ENCODE measurements around the gene LRRC4C. TPM values are rescaled to one million over a fixed set of nuclear protein-coding genes. Genes with fewer than 3 reads are reported as not detected.

LRRC4C gene
- not detected in 2 replicates for total RNA-seq

DNA sequence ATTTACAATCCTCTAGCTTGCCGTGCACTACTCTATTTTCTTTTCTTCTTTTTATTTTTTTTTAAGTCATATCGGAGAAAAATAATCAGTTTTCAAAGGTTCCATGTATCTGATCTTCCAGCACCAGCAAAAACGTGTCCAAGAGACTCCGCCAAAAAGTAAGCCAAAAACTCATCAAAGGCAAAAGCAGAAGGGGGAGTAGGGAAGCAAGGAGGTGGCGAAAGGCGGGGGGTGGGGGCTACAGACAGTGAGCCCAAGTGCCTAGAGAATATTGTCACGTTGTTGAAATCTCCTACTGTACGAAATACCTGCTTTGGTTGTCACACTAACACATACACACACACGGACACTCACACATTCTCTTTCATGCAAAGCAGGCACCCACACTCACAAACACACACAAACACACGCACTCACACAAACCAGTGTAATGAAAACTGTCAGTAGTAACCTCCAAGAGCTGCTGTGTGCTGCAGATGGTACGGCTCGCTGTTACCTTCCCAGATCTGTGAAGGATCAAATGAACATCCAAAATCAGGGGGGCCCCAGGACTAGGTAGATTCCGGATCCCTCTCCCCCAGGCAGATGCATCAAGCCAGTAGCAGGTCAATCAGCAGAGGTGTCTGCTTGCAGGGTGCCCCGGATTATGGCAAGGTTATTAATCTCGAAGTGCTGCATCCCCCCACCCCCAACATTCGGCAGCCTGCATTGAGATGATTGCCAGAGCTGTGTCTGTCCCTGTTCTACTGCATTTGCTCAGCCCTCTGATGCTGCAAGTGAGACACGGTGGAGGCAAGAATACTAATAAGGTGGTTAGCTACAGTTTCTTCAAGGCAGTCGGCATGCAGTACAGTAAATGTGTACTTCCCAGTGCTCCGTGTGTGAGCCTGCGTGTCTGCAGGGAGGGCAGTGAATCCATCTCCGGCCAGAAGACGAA is at the start of gene LRRC4C:
Gene LRRC4C (minus strand): TSS at position 188 of the 937 bp plus-strand sequence.
- H3K4me1 Mint-ChIP-seq (ENCODE audit: low read depth): no peaks in the 10 kb centered on the region
- no peaks in the 10 kb centered on the region for H3K36me3 Mint-ChIP-seq (ENCODE audit: low read depth)
- H3K9me3 Mint-ChIP-seq: no peaks in the 10 kb centered on the region
- intact Hi-C loops (cut with micrococcal nuclease): loop anchor here (2.0 kb wide), 1 partner anchor 1823 kb away; no protein-coding TSS in a partner anchor
- no peak for DNase-seq (ENCODE audit: low spot score)
- H3K4me3 Mint-ChIP-seq: no peak within 1 kb of the TSS
- no peak within 1 kb of the TSS for H3K27ac Mint-ChIP-seq
- H3K27me3 Mint-ChIP-seq (ENCODE audit: insufficient read depth): peaks cover 4% of the 10 kb centered on the region

DNA sequence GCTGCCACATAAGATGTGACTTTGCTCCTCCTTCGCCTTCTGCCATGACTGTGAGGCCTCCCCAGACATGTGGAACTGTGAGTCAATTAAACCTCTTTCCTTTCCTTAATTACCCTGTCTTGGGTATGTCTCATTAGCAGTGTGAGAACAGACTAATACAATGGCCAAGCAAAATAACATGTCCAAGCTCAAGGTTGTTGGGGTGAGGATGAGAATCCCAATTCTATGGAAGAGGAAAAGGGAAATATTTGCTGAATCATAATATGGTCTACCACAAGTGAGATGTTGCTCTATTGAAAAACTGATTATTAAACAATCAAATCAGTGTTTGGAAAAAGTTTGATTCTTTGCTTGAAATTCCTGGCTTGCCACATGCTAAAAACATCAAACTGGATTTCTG is 48.7 kb upstream of the LRRC4C start:
- no peak for DNase-seq (ENCODE audit: low spot score)
- H3K4me3 Mint-ChIP-seq: no peak overlapping the region
- no peaks in the 10 kb centered on the region for H3K27me3 Mint-ChIP-seq (ENCODE audit: insufficient read depth)
- H3K36me3 Mint-ChIP-seq (ENCODE audit: low read depth): no peaks in the 10 kb centered on the region
- H3K4me1 Mint-ChIP-seq (ENCODE audit: low read depth): no peaks in the 10 kb centered on the region
- H3K27ac Mint-ChIP-seq: no peak overlapping the region
- H3K9me3 Mint-ChIP-seq: peaks cover 7% of the 10 kb centered on the region
- intact Hi-C loops (cut with micrococcal nuclease): no loop called here

GRCh38 chr11:41499429-41499828 is 40.0 kb upstream of the LRRC4C start:
- no peaks in the 10 kb centered on the region for H3K27me3 Mint-ChIP-seq (ENCODE audit: insufficient read depth)
- intact Hi-C loops (cut with micrococcal nuclease): no loop called here
- DNase-seq (ENCODE audit: low spot score): no peak
- peaks cover 4% of the 10 kb centered on the region for H3K9me3 Mint-ChIP-seq
- no peak overlapping the region for H3K4me3 Mint-ChIP-seq
- H3K27ac Mint-ChIP-seq: no peak overlapping the region
- no peaks in the 10 kb centered on the region for H3K36me3 Mint-ChIP-seq (ENCODE audit: low read depth)
- no peaks in the 10 kb centered on the region for H3K4me1 Mint-ChIP-seq (ENCODE audit: low read depth)

GRCh38 chr11:41498726-41499125 is 39.3 kb upstream of the LRRC4C start:
- Mint-ChIP-seq H3K4me1 (ENCODE audit: low read depth) (no peaks in the 10 kb centered on the region), H3K27ac (no peak overlapping the region), H3K27me3 (ENCODE audit: insufficient read depth) (no peaks in the 10 kb centered on the region), H3K36me3 (ENCODE audit: low read depth) (no peaks in the 10 kb centered on the region), H3K4me3 (no peak overlapping the region), H3K9me3 (peaks cover 4% of the 10 kb centered on the region)
- DNase-seq (ENCODE audit: low spot score): no peak
- intact Hi-C loops (cut with micrococcal nuclease): no loop called here

DNA sequence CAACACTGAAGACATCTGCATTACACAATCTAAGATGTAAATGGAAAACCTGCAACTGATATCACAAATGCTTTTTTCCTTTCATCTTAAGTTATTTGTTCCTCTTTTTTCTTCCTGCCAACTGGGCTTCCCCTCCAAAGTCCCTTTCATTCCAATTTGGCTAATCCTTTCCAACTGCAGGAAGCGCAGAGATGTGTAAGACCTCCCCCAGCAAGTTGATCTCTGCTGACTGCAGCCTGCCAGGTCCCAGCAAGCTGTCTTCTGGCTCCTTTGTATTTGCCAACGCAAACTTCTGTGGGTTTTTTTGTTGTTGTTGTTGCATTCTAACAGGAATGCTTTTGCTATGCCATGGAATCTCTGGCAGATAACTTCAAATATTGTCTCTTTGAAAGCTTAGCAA is 38.5 kb upstream of the LRRC4C start:
- no peaks in the 10 kb centered on the region for H3K36me3 Mint-ChIP-seq (ENCODE audit: low read depth)
- H3K27ac Mint-ChIP-seq: no peak overlapping the region
- intact Hi-C loops (cut with micrococcal nuclease): no loop called here

DNA sequence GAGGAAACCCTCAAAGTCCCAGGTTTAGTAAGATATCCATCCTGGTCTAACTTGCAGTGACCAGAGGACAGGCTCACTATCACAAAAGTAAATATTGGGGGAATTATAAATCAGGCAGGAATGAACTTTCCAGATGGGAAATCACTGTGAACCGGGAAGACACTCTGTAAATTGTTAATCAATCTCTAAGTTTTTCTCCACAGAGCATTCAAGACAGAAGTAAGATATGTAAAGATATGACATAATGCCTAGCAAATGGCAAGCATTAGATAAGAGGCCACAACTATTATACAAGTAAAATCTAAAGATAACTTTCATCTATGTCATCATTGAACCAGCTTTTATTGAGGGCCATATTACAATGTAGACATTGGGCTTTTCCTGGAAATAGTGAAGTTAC is 35.3 kb upstream of the LRRC4C start:
- DNase-seq (ENCODE audit: low spot score): no peak
- intact Hi-C loops (cut with micrococcal nuclease): no loop called here
- H3K36me3 Mint-ChIP-seq (ENCODE audit: low read depth): no peaks in the 10 kb centered on the region
- H3K27me3 Mint-ChIP-seq (ENCODE audit: insufficient read depth): no peaks in the 10 kb centered on the region
- no peak overlapping the region for H3K27ac Mint-ChIP-seq
- H3K4me3 Mint-ChIP-seq: no peak overlapping the region
- no peaks in the 10 kb centered on the region for H3K4me1 Mint-ChIP-seq (ENCODE audit: low read depth)
- peaks cover 4% of the 10 kb centered on the region for H3K9me3 Mint-ChIP-seq

More for the DNA sequence above, 38.5 kb upstream of the LRRC4C start:
- H3K4me3 Mint-ChIP-seq: no peak overlapping the region
- DNase-seq (ENCODE audit: low spot score): no peak
- H3K9me3 Mint-ChIP-seq: peaks cover 4% of the 10 kb centered on the region
- no peaks in the 10 kb centered on the region for H3K4me1 Mint-ChIP-seq (ENCODE audit: low read depth)
- H3K27me3 Mint-ChIP-seq (ENCODE audit: insufficient read depth): no peaks in the 10 kb centered on the region

- no peaks in the 10 kb centered on the region for H3K36me3 Mint-ChIP-seq (ENCODE audit: low read depth)
- H3K9me3 Mint-ChIP-seq: peaks cover 13% of the 10 kb centered on the region
- no peaks in the 10 kb centered on the region for H3K27me3 Mint-ChIP-seq (ENCODE audit: insufficient read depth)
- H3K27ac Mint-ChIP-seq: no peak overlapping the region
- H3K4me3 Mint-ChIP-seq: no peak overlapping the region
- intact Hi-C loops (cut with micrococcal nuclease): no loop called here
- DNase-seq (ENCODE audit: low spot score): no peak
- no peaks in the 10 kb centered on the region for H3K4me1 Mint-ChIP-seq (ENCODE audit: low read depth)
Observed at GRCh38 chr11:41486424-41486823, 27.0 kb upstream of the LRRC4C start.

DNA sequence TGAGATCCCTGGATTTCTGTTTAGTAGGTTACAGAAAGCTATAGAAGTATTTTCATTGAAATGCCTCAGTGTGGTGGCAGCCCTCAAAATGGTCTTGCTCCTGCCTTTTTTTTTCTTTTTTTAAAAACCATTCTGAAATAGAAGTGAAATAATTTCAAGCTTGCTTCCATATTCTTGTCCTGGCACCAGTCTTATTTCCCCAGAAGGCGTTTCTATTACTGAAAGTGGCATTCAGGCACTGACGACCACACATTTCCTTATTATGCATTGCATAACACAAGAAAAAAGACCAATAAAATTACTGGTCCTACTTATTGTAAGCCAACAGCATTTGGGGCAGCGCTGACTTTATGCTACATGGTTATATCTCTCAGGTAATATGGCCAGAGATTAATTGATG is 24.5 kb upstream of the LRRC4C start:
- H3K4me3 Mint-ChIP-seq: no peak overlapping the region
- peaks cover 7% of the 10 kb centered on the region for H3K9me3 Mint-ChIP-seq
- no peaks in the 10 kb centered on the region for H3K36me3 Mint-ChIP-seq (ENCODE audit: low read depth)
- DNase-seq (ENCODE audit: low spot score): no peak
- no peaks in the 10 kb centered on the region for H3K4me1 Mint-ChIP-seq (ENCODE audit: low read depth)
- H3K27me3 Mint-ChIP-seq (ENCODE audit: insufficient read depth): no peaks in the 10 kb centered on the region
- H3K27ac Mint-ChIP-seq: no peak overlapping the region
- intact Hi-C loops (cut with micrococcal nuclease): no loop called here

DNA sequence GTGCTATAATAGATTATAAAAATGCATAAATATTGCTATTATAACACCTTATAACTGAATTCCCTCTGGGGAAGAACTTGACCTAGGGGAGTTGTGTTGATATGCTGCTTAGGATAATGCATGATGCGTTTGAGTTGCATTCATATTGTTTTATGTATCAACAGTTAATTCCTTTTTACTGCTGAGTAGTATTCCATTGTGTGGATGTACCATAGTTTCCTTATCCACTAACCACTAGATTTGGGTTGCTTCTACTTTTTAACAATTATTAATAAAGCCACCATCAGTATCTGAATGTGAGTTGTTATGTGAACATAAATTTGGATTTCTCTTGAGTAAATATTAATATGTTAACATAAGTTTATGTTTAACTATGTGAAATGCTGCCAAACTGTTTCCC is 19.7 kb upstream of the LRRC4C start:
- Mint-ChIP-seq H3K27me3 (ENCODE audit: insufficient read depth) (no peaks in the 10 kb centered on the region), H3K27ac (no peak overlapping the region), H3K36me3 (ENCODE audit: low read depth) (no peaks in the 10 kb centered on the region), H3K9me3 (peaks cover 14% of the 10 kb centered on the region), H3K4me3 (no peak overlapping the region), H3K4me1 (ENCODE audit: low read depth) (no peaks in the 10 kb centered on the region)
- intact Hi-C loops (cut with micrococcal nuclease): no loop called here
- no peak for DNase-seq (ENCODE audit: low spot score)

DNA sequence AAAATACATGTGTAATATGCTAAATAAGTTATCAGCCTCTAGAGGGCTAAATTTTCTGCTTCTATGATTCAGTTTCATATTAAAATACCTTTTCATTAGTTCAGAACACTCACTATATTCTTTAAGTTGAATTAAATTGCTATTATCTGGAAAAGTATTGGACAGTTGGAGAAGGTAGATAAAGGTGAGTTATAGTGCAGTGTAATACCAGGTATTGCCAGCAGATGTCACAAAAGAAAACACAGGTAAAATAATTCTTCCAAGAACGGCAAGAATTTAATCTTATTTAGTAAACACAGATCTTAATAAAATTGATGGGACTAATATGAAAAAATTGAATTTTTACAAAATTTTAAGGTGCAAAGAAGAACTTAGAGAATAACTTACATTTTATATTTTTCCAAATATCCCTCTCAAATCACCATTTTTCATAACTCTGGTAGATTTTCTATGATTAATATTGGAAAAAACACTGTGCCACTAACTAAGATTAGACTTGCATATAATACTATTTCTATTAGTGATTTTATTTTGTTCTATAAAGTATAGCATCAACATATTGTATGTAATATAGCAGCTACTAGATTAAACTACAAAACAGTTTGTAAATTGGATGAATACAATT is 1.7 kb upstream of the LRRC4C start:
- no peak overlapping the region for H3K27ac Mint-ChIP-seq
- H3K36me3 Mint-ChIP-seq (ENCODE audit: low read depth): no peaks in the 10 kb centered on the region
- DNase-seq (ENCODE audit: low spot score): no peak
- no peak overlapping the region for H3K4me3 Mint-ChIP-seq
- no peaks in the 10 kb centered on the region for H3K9me3 Mint-ChIP-seq
- H3K4me1 Mint-ChIP-seq (ENCODE audit: low read depth): no peaks in the 10 kb centered on the region
- intact Hi-C loops (cut with micrococcal nuclease): loop anchor here (1.0 to 2.0 kb wide), 2 partner anchors 1063 to 1822 kb away; no protein-coding TSS in a partner anchor
- peaks cover 4% of the 10 kb centered on the region for H3K27me3 Mint-ChIP-seq (ENCODE audit: insufficient read depth)

DNA sequence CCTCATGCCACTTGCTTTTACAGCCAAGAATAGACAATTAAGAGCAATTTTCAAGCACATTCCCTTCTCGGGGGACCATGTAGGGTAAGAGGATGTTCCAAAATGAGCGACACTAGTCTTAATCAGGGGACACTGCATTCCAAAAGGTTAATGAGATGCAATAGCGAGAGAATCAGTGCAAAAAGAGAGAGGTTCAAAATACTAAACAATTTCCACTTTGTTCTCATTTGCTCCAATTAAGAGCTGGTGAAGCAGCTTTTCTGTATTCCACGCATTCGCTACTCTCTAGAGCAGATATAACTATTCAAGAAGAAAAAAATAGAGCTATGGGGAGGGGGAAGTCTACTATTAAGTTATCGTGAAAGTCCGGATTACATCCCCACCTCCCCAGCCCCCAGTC is 811 bp downstream of the LRRC4C start:
- H3K27ac Mint-ChIP-seq: no peak overlapping the region
- no peaks in the 10 kb centered on the region for H3K9me3 Mint-ChIP-seq
- intact Hi-C loops (cut with micrococcal nuclease): no loop called here
- H3K4me3 Mint-ChIP-seq: no peak overlapping the region
- no peak for DNase-seq (ENCODE audit: low spot score)
- H3K27me3 Mint-ChIP-seq (ENCODE audit: insufficient read depth): peaks cover 4% of the 10 kb centered on the region
- H3K36me3 Mint-ChIP-seq (ENCODE audit: low read depth): no peaks in the 10 kb centered on the region
- H3K4me1 Mint-ChIP-seq (ENCODE audit: low read depth): no peaks in the 10 kb centered on the region

GRCh38 chr11:41458154-41458553 is 1.3 kb downstream of the LRRC4C start:
- Mint-ChIP-seq H3K4me3 (no peak overlapping the region), H3K27me3 (ENCODE audit: insufficient read depth) (peaks cover 4% of the 10 kb centered on the region), H3K36me3 (ENCODE audit: low read depth) (no peaks in the 10 kb centered on the region), H3K9me3 (no peaks in the 10 kb centered on the region), H3K27ac (no peak overlapping the region), H3K4me1 (ENCODE audit: low read depth) (no peaks in the 10 kb centered on the region)
- DNase-seq (ENCODE audit: low spot score): no peak
- intact Hi-C loops (cut with micrococcal nuclease): no loop called here

DNA sequence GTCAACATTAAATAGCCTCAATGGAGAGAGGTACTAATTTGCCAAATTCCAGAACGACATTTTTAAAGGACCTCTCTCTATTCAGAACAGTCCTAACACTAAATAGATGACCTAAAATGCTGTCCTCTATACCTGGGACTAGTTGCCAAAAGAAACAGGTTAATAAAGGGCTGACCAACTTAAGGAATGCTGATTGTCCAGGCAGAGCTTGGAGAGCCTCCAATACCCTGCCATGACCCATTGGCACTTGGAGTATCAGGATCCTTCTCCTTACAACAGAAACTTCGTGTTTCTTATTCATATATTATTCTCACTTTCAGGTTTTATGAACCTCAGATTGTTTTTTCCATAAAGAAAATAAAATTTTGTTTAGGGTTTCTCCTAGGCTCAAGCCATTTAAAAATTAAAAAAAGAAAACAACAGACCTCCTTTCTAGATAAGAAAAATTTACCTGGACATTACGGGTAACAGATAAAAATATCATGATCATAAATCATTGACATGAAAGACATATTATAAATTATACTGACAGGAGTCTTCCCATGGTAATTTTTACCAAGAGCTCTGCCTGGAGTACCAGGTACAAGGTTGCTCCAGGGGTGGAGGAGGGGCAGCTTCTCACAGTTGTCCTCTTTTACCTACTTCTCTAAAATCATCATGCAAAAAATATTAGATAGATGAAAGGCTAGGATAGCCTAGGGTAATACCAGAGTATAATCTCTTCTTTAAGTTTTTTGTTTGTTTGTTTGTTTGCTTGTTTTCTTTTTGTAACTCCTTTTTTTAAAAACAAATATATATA is 2.0 kb downstream of the LRRC4C start:
- no peaks in the 10 kb centered on the region for H3K9me3 Mint-ChIP-seq
- intact Hi-C loops (cut with micrococcal nuclease): no loop called here
- H3K27ac Mint-ChIP-seq: no peak overlapping the region
- DNase-seq (ENCODE audit: low spot score): no peak
- H3K27me3 Mint-ChIP-seq (ENCODE audit: insufficient read depth): peaks cover 4% of the 10 kb centered on the region
- H3K4me3 Mint-ChIP-seq: no peak overlapping the region
- no peaks in the 10 kb centered on the region for H3K36me3 Mint-ChIP-seq (ENCODE audit: low read depth)
- H3K4me1 Mint-ChIP-seq (ENCODE audit: low read depth): no peaks in the 10 kb centered on the region
